Measurements from ENCODE around the gene BIRC7. TPM values are rescaled to one million over a fixed set of nuclear protein-coding genes. Genes with fewer than 3 reads are reported as not detected.

BIRC7 gene
- 0.58 TPM in 1 of 2 replicates, not detected in the other for total RNA-seq (2021)
- not detected for Bru-seq, nascent RNA
- percentile 22 among the genes with signal in this experiment for BruChase-seq, experiment 1, labeled RNA remaining after a 2-hour chase
- not detected for BruChase-seq, experiment 2, labeled RNA remaining after a 6-hour chase
- long read RNA-seq = 0 reads

DNA sequence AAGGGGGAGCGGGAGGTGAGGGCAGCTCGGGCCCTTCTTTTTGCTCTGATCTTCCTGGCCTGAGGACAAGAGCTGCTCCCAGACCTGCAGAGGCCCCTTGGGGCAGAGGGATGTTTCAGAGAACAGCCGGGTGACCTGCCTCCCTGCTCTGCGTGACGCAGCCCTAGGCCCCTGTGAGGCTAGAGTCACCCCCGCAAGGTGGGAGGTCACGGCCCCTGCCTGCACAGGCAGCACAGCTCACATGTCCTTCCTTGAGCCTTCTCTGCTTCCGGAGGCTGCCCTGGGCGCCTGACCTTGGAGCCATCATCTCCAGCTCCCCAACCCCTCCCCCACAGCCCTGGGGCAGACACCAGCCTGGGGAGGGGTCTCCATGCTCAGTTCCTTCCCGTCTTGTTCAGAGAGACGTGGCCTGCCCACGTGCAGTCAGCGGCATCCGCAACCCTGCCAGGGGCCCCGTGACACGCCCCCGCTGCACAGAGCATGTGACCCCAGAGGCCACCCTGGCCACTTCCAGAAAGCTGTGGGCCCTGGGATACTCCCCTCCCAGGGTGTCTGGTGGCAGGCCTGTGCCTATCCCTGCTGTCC is at the start of gene BIRC7:
BIRC7 (plus strand) TSS at position 507 of the 585 bp plus-strand sequence. CDS start 192 bp downstream, outside the sequence.
- no TSS peak for BruUV-seq (replicated peaks)
- Histone ChIP-seq H3K9me2 (ENCODE audit: insufficient read depth) (no peaks in the 10 kb centered on the region), H3K4me3 (no peak within 1 kb of the TSS), H4K20me1 (ENCODE audit: insufficient read depth) (no peaks in the 10 kb centered on the region), H2AFZ (no peak within 1 kb of the TSS), H3F3A (ENCODE audit: insufficient read depth, low read depth) (peaks cover 25% of the 10 kb centered on the region; the same call in 1 of the 2 replicates), H3K79me2 (ENCODE audit: low read depth) (no peaks in the 10 kb centered on the region), H3K9me3 (ENCODE audit: insufficient read depth, low read depth) (no peaks in the 10 kb centered on the region), H3K27ac (no peak within 1 kb of the TSS), H3K36me3 (ENCODE audit: low read depth) (no peaks in the 10 kb centered on the region), H3K4me2 (peak within 1 kb of the TSS; percentile 30; the same call in 1 of the 2 replicates), H3K4me1 (replicated peaks; ENCODE audit: insufficient read depth) (peaks cover 35% of the 10 kb centered on the region), H3K27me3 (ENCODE audit: insufficient read depth, low read depth) (no peaks in the 10 kb centered on the region)
- DNase-seq = no peak
- TF ChIP-seq CTCF (conservative IDR thresholded peaks at IDR 0.05) (no peak), EZH2 (IDR thresholded peaks at IDR 0.05; ENCODE audit: low read depth) (no peak)
- intact Hi-C loops (cut with micrococcal nuclease; ENCODE audit: unreplicated experiment) = no loop called here
- POLR2A ChIA-PET (ENCODE audit: unreplicated experiment) = interaction anchor here (1.1 kb wide), 1 partner anchor 12 kb away, joined by 11 read pairs; no protein-coding TSS in a partner anchor
- CTCF ChIA-PET = no interaction called here

DNA sequence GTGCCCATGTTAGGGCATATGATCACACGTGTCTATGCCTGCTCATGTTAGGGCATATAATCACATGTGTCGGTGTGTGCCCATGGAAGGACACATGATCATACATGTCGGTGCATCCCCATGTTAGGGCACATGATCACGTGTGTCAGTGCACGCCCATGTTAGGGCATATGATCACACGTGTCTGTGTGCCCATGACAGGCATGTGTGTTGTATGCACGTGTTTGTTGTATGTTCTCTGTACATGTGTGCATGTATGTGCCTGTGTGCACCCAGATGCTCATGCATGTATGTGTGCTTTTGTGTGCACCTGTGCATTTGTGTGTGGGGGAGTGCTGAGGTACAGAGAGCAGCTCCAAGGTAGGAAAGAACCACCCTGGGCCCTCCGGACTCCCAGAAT is 49.6 kb upstream of the BIRC7 start:
- Histone ChIP-seq H4K20me1 (ENCODE audit: insufficient read depth) (peaks cover 8% of the 10 kb centered on the region; the same call in 1 of the 2 replicates), H3K79me2 (ENCODE audit: low read depth) (no peaks in the 10 kb centered on the region), H2AFZ (no peak overlapping the region), H3K9me2 (ENCODE audit: insufficient read depth) (no peaks in the 10 kb centered on the region), H3K4me2 (no peak overlapping the region), H3K27ac (no peak overlapping the region), H3K4me1 (replicated peaks; ENCODE audit: insufficient read depth) (peaks cover 12% of the 10 kb centered on the region), H3K9me3 (ENCODE audit: insufficient read depth, low read depth) (no peaks in the 10 kb centered on the region), H3F3A (ENCODE audit: insufficient read depth, low read depth) (peaks cover 22% of the 10 kb centered on the region), H3K36me3 (ENCODE audit: low read depth) (no peaks in the 10 kb centered on the region), H3K4me3 (no peak overlapping the region), H3K27me3 (ENCODE audit: insufficient read depth, low read depth) (peaks cover 18% of the 10 kb centered on the region)
- intact Hi-C loops (cut with micrococcal nuclease; ENCODE audit: unreplicated experiment) = no loop called here
- no peak for DNase-seq
- BruUV-seq (replicated peaks) = no TSS peak
- ChIA-PET CTCF (no interaction called here), POLR2A (ENCODE audit: unreplicated experiment) (no interaction called here)
- no peak for TF ChIP-seq CTCF (conservative IDR thresholded peaks at IDR 0.05)
- TF ChIP-seq EZH2 (IDR thresholded peaks at IDR 0.05; ENCODE audit: low read depth) = no peak

DNA sequence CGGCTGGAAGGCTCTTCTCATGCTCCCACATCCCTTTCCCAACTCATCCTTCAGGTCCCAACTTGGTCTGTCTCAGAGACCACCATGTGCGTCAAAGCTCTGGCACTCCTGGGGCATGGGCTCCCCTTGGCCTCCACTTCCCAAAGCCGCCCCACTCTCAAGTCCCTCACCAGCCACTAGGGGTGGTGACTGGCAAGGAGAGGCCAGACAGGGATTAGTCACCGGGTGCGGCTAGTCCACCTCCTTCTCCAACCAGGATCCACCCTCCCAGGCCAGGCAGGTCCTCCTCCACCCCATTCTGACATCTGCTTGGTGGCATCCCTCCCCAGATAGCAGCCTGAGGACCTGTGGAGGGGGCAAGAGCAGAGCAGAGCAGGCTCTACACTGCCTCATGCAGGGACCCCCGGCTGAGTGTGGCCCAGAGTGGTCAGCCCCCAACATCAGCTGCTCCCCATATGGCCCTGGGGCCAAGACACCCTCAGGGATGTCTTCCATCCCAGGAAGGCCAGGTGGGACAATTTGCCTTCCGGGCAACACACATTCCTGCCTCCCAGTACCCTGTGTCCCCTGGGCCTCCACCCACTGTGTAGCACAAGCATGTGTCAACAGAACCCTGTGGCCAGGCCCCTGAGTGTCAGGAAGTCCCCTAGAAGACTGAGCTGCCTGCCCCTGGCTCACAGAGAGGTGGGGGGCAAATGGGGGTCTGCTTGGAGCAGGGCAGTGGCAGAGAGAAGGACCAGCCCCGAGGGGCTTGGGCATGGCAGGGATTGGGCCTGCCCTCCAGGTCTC is 49.0 kb upstream of the BIRC7 start:
- Histone ChIP-seq H3K4me1 (replicated peaks; ENCODE audit: insufficient read depth) (peaks cover 18% of the 10 kb centered on the region), H2AFZ (no peak overlapping the region), H3K4me3 (no peak overlapping the region), H3K36me3 (ENCODE audit: low read depth) (no peaks in the 10 kb centered on the region), H3F3A (ENCODE audit: insufficient read depth, low read depth) (peaks cover 25% of the 10 kb centered on the region), H4K20me1 (ENCODE audit: insufficient read depth) (peaks cover 8% of the 10 kb centered on the region; the same call in 1 of the 2 replicates), H3K9me3 (ENCODE audit: insufficient read depth, low read depth) (no peaks in the 10 kb centered on the region), H3K27me3 (ENCODE audit: insufficient read depth, low read depth) (peaks cover 12% of the 10 kb centered on the region), H3K79me2 (ENCODE audit: low read depth) (no peaks in the 10 kb centered on the region), H3K27ac (no peak overlapping the region), H3K4me2 (no peak overlapping the region), H3K9me2 (ENCODE audit: insufficient read depth) (no peaks in the 10 kb centered on the region)
- no peak for TF ChIP-seq EZH2 (IDR thresholded peaks at IDR 0.05; ENCODE audit: low read depth)
- peak; percentile 78 for TF ChIP-seq CTCF (conservative IDR thresholded peaks at IDR 0.05)
- DNase-seq = peak; percentile 76 to 79
- ChIA-PET CTCF (no interaction called here), POLR2A (ENCODE audit: unreplicated experiment) (no interaction called here)
- intact Hi-C loops (cut with micrococcal nuclease; ENCODE audit: unreplicated experiment) = no loop called here
- no TSS peak for BruUV-seq (replicated peaks)
